Glomerular endothelial cell (primary cell): ENCODE data around the gene CCN5. TPM values are rescaled to one million over a fixed set of nuclear protein-coding genes. Genes with fewer than 3 reads are reported as not detected.
"Not testable (repeated sequence)": the region's sequence is repeated elsewhere in the genome, so short reads cannot be mapped to it uniquely, and the experiment has no call there.

ENCODE experiments used
- DNase-seq: peaks from one replicate; pipeline ENCODE4 v3.0.0-alpha.2; 2011; ENCODE audit warnings: low read depth, low spot score; ENCODE audit errors: extremely low read depth
- total RNA-seq: library from RNA; depleted of rRNA; stranded (reverse); fragments of >200 nt; gene quantifications from 2 replicates; pipeline ENCODE4 v1.2.3, GENCODE V29; 2015

The CCN5 gene
- not detected in 2 replicates for total RNA-seq

DNA sequence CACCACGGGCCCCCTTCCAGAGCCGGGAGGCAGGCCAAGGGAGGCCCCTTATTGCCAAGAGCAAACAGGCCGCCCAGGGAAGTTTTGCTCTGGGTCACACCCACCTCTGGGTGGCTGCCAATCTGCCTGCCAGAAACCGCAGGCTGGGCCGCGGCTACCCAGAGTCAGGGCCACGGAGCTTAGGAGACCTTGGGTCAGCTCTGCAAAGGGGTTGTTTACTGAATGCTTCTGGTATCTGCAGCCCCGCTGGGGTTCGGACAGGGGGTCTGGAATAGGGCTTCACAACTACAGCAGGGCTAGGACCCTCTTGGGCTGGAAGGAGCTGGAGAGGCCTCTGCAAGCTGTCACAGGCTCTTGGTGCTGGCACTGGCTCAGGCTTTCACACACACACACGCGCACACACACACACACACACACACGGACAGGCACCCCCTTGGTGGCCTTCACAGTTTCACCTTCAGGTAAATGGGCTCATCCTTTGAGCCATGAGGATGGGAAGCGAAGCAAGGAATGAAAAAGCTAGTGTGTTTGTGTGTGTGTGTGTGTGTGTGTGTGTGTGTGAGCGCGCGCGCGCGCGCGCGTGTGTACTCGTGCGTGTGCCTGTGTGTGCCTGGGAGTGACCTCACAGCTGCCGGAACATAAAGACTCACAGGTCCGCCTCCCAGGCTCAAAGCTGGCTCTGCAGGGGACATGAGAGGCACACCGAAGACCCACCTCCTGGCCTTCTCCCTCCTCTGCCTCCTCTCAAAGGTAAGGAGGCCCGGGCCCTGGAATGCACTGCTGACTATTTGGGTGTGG is at the start of gene CCN5:
CCN5 (plus strand) TSS at position 669 of the 798 bp plus-strand sequence; CDS start at position 691, 22 bp downstream.
- DNase-seq, result no peak

DNA sequence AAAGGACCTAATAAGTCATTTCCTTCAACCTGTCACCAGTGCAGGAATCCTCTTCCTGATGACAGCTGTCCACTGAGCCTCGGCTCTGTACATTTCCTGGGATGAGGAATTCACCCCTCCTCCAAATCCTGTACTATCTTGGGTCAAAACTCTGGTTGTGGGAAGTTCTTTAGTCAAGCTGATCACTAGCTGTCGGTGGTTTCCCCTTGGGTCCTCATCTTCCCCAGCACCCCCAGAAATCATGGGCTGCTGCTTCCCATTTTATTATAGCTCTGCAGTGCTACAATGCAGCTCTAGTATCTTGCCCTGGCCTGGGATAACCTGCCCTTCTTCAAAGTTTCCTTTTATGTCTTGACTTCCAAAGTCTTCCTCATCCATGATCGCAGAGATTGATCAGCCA is 49.1 kb upstream of the CCN5 start:
- no peak for DNase-seq

- not testable (repeated sequence) for DNase-seq
Measured at GRCh38 chr20:44670851-44671250, 44.3 kb upstream of the CCN5 start.

GRCh38 chr20:44671541-44671940 is 43.6 kb upstream of the CCN5 start:
- DNase-seq, result not testable (repeated sequence)

DNA sequence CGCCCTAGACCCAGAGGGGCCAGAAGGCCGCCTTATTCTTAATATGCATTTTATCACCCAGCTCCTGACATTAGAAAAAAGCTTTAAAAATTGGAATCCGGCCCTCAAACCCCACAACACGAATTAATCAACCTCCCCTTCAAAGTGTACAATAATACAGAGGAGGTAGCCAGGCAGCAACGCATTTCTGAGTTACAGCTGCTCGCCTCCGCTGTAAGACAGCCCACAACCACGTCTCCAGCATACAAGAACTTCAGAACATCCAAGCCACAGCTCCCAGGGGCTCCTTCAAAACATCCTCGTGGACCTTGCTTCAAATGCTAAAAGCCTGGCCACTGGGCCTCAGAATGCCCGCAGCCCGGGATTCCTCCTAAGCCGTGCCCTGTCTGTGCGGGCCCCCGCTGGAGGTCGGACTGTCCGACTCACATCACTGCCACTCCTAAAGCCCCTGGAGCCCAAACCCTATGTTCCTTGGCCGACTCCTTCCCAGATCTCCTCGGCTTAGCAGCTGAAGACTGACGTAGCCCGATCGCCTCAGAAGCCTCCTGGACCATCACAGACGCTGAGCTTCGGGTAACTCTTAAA is 42.8 kb upstream of the CCN5 start:
- not testable (repeated sequence) for DNase-seq

- DNase-seq, result no peak
Measured at GRCh38 chr20:44678242-44678641, 36.9 kb upstream of the CCN5 start.

DNA sequence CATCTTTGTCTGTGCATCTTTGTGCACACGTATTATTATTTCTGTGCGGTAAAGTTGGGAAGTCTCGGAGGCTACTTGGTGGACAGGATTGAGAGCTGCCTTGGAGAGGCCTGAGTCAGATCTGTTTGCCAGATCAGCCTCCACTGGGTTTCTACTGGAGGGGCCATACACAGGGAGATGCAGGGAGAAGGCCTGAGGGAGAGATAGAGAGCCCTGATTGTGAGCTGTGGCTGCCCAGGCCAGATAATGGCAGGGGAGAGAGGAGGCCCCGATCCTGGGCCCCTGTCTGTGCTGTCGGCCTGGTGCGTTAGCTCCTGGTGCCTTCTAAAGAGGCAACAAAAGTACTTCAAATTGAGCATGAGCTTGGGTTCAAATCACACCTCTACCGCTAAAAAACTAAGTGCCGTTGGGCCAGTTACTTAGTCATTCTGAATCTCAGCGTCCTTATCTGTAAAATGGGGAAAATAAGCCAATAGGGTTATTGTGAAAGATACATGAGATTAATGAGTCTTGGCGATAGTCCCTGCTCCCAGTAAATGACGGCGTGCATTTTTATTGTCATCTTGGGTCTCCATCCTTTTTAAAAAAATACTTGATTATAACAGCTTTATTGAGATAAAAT is 36.1 kb upstream of the CCN5 start:
- DNase-seq, result no peak

DNA sequence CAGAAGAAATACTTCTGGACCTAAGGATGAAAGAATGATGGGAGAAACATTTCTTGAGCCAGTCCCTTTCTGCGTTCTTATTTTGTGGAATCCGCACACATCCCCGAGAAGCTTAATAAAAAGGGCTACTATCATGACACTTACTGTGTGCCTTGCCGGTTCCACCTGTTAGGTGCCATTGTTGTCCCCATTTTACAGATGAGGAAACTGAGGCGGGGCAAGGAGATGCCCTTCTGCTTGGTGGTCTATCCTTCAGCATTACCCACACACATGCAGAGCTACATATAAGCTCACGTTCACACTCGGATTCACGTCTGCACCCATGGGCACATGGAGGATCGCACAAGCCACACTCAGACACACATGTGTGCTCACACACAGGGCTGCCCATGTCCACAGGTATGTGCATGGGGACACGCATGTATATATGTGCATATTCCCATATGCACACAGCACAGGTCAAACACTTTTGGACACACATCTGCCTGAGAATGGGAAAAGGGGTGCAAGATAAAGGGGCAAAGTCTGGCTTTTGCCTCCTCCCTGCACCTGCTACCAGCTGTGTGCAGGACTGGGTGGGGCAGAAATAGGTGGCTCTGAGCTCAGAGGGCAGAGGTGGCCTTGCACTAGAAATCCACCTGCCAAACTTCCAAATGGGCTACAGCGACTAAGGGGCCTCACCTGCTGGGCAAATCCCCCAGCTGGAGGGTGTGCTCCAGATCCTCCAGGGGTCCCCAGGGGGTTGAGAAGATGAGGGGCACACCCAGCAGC is 33.2 kb upstream of the CCN5 start:
- DNase-seq, result no peak

DNA sequence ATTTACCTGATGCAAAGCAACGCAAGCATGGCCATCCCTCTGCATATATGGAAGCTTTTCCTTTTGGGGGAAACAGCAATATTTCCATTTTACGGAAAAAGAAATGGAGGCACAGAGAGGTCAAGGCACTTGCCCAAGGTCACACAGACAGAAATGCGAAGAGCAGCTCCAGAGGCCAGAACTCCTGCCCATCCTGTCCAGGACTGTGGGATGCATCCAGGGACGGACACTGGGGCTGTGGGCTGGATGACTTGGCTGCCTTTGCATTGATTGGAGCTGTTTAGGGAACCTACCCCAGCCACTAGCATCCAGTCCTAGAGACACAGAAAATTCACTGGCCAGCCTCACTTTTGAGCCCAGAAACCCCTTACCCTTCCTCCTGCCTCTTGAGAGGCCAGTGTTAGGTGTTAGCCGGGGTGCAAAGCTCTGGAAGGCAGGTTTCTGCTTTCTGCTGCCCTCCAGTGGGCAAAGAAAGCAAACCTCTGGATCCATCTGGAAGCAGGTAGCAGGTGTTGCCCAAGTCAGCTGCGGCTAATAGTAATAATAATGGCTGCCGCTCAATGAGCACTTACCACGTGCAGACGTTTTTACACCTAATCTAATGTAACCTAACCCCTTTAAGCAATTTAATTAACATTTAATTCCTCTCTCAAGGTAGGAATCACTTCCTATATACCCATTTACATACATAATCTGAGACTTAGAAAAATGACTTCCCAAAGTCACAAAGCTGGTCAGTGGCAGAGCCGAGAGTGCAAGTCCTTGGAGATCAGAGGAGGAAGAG is 31.7 kb upstream of the CCN5 start:
- DNase-seq, result no peak

DNA sequence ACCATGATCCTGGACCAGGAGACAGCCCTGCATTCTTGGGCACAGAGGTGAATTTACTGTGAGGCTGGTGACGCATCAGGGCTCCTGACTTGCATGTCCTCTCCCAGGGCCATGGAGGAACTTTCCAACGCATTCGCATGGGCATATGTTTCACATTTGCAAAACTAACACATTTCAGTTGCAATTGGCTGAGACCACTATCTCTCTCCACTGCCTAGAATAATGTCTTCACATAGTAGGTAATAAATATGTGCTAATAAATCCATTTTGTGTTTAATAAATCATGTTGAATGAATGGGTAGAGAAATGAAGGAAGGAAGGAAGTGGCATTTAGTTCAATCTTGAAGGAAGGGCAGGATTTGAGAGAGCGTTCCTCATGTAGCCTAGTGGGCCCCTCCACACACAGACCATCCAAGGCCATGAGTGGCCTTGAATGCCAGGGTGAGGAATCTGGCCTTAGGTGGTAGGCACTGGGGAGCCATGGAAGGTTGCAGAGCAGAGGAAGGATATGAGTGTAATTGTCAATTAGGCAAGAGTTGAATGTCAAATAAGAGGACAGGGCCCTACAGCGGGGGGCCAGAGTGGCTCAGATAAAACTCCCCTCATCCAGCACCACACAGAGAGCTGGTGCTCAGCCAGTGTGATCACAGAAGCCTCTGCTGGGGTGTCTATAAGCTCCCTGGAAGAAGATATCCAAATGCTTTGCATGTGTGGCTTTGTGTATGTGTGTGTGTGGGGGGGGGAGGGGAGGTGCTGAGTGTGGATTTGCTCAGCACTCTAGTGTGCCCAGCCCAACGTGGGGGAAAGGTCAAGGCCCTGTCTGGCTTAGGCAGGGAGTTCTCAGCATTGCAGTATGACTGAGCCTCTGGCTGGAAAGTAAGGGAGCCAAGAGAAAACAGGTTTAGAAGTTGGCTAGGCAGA is 30.9 kb upstream of the CCN5 start:
- no peak for DNase-seq

- no peak for DNase-seq
Measured at GRCh38 chr20:44686934-44687333, 28.2 kb upstream of the CCN5 start.

DNA sequence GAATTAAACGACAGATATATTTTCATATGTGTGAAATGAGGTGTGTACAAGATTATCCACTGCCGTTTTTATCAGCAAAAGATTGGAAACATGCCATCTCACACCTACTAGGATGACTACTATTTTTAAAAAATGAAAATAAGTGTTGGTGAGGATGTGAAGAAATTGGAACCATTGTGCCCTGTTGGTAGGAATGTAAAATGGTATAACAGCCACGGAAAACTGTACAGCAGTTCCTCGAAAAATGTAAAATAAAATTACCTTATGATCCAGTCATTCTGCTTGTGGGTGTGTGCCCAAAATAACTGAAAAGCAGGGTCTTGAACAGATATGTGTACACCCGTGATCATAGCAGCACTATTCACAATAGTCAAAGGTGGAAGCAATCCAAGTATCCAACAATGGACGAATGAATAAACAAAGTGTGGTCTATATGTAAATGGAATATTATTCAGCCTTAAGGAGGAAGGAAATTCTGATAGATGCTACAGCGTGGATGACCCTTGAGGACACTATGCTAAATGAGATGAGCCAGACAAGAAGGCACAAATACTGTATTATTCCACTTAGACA is 27.0 kb upstream of the CCN5 start:
- DNase-seq, result no peak

- no peak for DNase-seq
Measured at GRCh38 chr20:44689809-44690208, 25.4 kb upstream of the CCN5 start.

- no peak for DNase-seq
Measured at GRCh38 chr20:44690781-44691423, 24.3 kb upstream of the CCN5 start.

DNA sequence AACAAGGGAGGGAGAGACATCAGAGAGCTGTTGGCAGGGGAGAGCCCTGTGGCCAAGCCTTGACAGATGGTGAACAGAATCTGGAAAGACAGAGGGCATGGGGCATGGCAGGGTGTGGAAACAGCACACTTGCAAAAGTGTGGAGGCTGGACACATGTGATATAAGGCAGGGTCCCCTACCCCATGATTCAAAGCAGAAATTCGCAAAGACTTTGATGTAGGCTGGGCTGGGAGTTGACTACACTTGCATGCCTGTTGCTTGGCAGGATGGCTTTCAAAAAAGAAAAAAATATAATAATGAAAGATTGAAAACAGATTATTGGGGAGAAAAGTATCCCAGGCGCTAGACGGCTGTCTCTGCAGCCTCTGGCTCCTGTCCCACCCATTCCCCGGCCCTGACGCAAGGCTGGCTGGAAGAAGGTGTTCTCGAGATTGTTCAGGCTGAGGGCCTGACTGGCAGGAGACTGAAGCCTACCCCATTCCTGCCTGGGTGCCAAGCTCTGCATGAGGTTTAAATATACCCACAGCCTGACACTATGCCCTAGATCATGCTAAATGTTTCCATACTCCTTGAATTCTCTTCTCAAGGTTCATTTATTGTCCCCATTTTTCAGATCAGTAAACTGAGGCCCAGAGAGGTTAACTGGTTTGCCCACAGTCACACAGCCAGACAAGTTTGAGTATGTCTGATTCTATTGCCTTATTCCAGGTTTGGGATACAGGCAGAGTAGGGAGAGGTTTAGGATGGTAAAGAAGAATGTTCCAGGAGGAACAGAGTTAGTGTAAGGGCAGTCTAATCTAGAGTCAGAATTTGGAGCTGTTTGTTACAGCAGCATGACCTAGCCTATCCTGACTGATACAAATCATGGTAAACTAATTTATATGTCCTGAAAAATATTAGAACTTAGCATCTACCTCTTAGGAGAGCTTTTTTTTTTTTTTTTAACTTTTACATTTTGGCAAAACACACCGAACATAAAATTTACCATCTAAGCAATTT is 23.4 kb upstream of the CCN5 start:
- DNase-seq, result no peak

DNA sequence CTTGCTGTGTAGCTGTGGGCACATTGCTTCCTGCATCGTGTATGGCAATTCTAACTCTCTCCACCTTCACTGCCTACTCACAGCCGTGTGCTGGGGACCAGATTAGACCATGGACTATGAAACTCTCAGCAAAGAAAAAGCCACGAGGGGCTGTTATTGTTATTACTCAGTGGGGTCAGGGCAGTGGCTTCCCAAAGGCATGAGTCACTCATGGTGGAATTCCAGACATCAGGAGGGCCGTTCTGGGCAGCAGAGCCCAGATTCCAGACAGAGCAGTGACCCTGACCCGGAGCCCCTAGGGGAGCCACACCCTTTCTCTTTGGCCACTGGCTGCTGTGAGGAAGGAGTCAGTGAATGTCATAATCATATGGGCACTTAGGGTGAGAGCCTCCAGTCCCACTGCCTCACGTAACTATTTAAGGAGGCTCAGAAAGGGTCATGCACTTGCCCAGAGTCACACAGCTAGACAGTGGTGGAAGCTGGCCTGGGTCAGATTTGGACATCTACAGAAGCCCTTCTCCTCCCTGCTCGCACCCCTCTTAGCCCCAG is 22.2 kb upstream of the CCN5 start:
- DNase-seq, result peak; percentile 87

DNA sequence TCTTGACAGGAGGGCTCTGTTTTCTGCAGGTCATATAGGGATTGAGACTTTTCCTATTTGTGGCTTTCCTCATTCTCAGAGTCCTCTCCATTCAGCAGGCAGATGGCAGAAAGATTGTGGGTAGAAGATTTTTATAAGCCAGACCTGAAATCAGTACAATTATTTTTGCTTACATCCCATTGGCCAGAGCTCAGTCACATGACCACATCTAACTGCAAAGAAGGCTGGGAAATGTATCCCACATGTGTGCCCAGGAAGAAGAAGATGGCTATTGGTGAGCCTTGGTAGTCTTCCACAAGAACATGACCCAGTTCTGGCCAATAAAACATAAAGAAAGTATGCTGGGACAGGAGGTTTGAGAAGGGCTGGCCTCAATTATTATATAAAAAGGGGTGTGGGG is 21.5 kb upstream of the CCN5 start:
- DNase-seq, result no peak
